Body of pancreas (tissue), 4 donors: ENCODE measurements around the gene LAG3. TPM values are rescaled to one million over a fixed set of nuclear protein-coding genes. Genes with fewer than 3 reads are reported as not detected.
A peak's percentile ranks its signal among the peaks of the same experiment; 100 is the strongest.

Source experiments
- ATAC-seq: fragments of 150-250 bp; one replicate; pipeline ENCODE4 v1.9.1; 2016
- DNase-seq, 4 donors: peaks; one replicate each; pipeline ENCODE4 v3.0.0-alpha.2; 2019
- H3K27ac ChIP-seq, 4 donors: fragments of 200-600 bp; sonication (generic); 1 replicate in 3 of 4; 2 replicates in 1 of 4; pipeline versions ENCODE4 v1.5.1 to v1.6.1; 2016 to 2019; ENCODE audit warnings: mild to moderate bottlenecking in 1 of 4, mixed read lengths in 1 of 4, moderate library complexity in 1 of 4
- H3K27me3 ChIP-seq, 2 donors: fragments of 200-600 bp; sonication (generic); one replicate each; pipeline ENCODE4 v1.6.0; 2016; ENCODE audit warnings: mild to moderate bottlenecking in 1 of 2
- H3K36me3 ChIP-seq, 2 donors: fragments of 200-600 bp; sonication (generic); replicated peaks in 1 of 2; 2 replicates each; pipeline ENCODE4 v1.5.1; 2016; ENCODE audit warnings: low read depth in 2 of 2; ENCODE audit not compliant: insufficient read depth in 1 of 2
- H3K4me1 ChIP-seq: fragments of 200-600 bp; sonication (generic); one replicate; pipeline ENCODE4 v1.6.0; 2016
- H3K4me3 ChIP-seq, 2 donors: fragments of 200-600 bp; sonication (generic); 1 replicate in 1 of 2; 2 replicates in 1 of 2; pipeline ENCODE4 v1.5.1; 2016 to 2019
- H3K9me3 ChIP-seq, 3 donors: fragments of 200-600 bp; sonication (generic); 1 replicate in 2 of 3; 2 replicates in 1 of 3; pipeline ENCODE4 v1.5.1; 2016
- POLR2A ChIP-seq, 3 donors: fragments of 450-650 bp; IDR thresholded peaks; one replicate each; pipeline ENCODE4 v1.6.1; 2016; ENCODE audit warnings: antibody characterized with exemption in 3 of 3, mild to moderate bottlenecking in 2 of 3
- WGBS, 2 donors: methylation state at CpG; one replicate each; pipeline ENCODE4 v1.1.5; 2017; 5-methylcytosine and 5-hydroxymethylcytosine counted together
- intact Hi-C: fragments of 100-400 bp; cut with DNase I; formaldehyde crosslinking; loops from one replicate; pipeline ENCODE4 v1.15.1; 2023
- total RNA-seq, 2 donors: library from RNA; depleted of rRNA; stranded (reverse); fragments of >200 nt; gene quantifications; one replicate each; pipeline ENCODE4 v1.1.0, GENCODE V29; 2016
- TF ChIP-seq, protein P1 (sequence below), 7 experiments: fragments of 450-650 bp in 4 of 7; fragments of 200-600 bp in 3 of 7; sonication (generic) in 3 of 7; IDR thresholded peaks; one replicate each; pipeline ENCODE4 v1.5.1; 2016 to 2019; ENCODE audit warnings: antibody characterized with exemption in 7 of 7

Gene LAG3
- total RNA-seq, 2 donors from 2014 or later = not detected

DNA sequence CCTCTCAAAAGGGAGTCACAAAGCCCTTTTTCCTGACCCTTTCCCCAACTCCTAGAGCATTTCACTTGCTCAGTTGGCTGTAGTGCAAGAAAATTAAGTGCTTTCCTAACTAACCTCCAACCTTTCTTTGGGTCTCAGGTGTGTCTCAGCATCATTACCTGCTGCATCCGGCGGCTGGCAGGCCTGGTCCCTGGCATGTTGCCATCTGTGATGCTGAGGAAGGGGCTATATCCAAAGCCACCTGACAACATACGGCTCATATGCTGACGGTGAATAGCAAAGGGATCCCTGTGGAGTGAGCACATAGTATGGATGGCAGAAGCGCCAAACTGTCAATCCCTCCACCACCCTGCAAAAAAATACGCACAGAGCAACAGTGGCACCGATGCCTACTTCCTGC is 20.6 kb upstream of the LAG3 start:
- intact Hi-C loops = no loop called here
- ATAC-seq = no peak
- Histone ChIP-seq H3K36me3 (peaks cover 19 to 31% of the 10 kb centered on the region in 2 donors), H3K27me3 (no peaks in the 10 kb centered on the region), H3K27ac (peak overlapping the region in 3 of 4 donors; percentile 95 to 98 (median 96)), H3K4me1 (peaks cover 21% of the 10 kb centered on the region), H3K4me3 (no peak overlapping the region), H3K9me3 (no peaks in the 10 kb centered on the region)
- WGBS, 2 donors = 61 to 75% methylated on average over 7 of the region's 7 CpGs
- no peak for DNase-seq
- TF ChIP-seq, protein P1, sequence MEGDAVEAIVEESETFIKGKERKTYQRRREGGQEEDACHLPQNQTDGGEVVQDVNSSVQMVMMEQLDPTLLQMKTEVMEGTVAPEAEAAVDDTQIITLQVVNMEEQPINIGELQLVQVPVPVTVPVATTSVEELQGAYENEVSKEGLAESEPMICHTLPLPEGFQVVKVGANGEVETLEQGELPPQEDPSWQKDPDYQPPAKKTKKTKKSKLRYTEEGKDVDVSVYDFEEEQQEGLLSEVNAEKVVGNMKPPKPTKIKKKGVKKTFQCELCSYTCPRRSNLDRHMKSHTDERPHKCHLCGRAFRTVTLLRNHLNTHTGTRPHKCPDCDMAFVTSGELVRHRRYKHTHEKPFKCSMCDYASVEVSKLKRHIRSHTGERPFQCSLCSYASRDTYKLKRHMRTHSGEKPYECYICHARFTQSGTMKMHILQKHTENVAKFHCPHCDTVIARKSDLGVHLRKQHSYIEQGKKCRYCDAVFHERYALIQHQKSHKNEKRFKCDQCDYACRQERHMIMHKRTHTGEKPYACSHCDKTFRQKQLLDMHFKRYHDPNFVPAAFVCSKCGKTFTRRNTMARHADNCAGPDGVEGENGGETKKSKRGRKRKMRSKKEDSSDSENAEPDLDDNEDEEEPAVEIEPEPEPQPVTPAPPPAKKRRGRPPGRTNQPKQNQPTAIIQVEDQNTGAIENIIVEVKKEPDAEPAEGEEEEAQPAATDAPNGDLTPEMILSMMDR (IDR thresholded peaks at IDR 0.05) = no peak
- no peak for TF ChIP-seq POLR2A (IDR thresholded peaks at IDR 0.05)

DNA sequence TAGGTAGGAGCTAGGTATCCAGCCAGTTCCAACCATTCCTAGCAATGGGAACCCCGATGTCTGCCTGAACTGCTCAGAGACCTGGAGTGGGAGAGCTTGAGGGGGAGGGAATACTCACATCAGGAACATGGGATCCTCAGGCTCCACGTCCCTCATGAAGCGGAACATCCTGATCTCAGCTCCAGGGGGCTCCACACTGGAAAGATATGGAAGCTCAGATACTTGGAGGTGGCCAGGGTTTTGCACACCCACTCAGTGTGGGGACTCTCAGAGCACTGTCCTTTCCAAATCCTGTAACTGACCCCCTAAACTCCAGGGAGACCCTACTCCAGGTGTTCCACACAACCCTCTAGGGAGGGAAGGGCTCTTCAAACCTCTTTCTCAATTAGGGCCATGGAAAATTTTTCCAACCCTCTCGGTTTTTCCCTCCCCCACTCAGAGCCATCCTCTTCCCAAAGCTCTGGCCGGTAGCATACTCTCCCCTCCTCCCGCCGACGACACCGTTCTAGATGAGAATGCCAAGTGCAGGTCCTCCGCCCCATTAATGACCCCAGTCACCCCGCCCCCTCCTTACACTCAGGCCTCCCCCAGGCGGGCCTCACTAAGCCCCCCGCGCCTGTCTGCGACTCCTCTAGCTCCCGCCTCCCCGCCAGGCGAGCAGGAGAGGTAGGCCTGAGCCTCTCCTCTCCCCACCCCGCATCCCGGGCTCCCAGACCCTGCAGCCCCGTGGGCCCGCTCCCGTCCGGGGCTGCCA is 20.0 kb upstream of the LAG3 start:
- no peaks in the 10 kb centered on the region for H3K9me3 ChIP-seq
- WGBS, 2 donors = 1 to 4% methylated on average over 14 to 24 of the region's 24 CpGs

DNA sequence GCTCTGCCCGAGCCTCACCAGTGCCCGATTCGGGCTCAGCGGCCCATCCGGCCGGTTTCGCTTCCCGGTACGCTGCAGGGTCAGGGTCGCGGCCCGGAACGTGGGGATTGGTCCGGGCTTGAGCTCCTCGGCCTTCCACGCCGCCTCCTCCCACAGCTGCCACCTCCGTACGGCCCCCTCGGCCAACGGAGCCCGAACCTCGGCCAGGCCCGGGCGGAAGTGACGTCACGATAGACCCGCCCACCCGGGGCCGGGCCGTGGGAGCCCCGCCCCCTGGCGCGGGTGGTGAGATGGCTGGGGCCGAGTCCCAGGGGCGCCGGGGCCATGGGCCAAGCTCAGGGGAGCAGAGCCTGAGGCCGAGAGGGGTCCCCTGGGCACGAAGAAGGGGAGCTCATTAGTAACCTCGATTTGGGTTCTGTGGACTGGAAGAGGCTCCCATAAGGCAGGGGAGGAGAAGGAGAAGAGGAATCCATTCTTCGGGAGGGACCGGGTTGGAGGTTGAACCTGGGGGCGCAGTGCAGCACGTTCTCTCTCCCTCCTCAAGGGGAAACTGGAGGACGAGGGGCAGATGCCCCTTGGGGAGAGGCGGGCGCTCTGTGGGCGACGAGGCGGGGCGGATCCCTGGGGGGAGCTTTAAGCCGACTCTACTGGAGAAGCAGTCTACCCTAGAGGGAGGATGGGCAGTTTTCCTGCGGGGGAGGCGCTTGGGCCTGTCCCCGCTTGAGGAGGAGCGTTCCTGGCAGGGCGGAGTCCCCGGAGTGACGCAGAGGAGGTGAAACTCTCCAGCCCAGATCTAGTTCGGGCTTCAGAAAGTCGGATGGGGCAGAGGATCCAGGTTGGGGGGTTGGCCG is 19.2 kb upstream of the LAG3 start, which contains the start of gene MLF2:
Gene MLF2, minus strand, starts transcription at position 221 of the 851 bp plus-strand sequence. CDS start 807 bp downstream, outside the sequence.
- DNase-seq (peak; percentile 98 to 99 (median 98)), ATAC-seq (peak; percentile 96)
- H3K4me1 ChIP-seq = peaks cover 21% of the 10 kb centered on the region
- H3K27me3 ChIP-seq = no peaks in the 10 kb centered on the region
- peak; percentile 70 to 95 (median 92) for TF ChIP-seq POLR2A (IDR thresholded peaks at IDR 0.05)
- TF ChIP-seq, protein P1 (IDR thresholded peaks at IDR 0.05) = peak in 6 of 7 experiments; percentile 90 to 99 (median 98)
- intact Hi-C loops = no loop called here
- peak within 1 kb of the TSS; percentile 95 to 98 (median 96) for H3K27ac ChIP-seq
- no peaks in the 10 kb centered on the region for H3K9me3 ChIP-seq
- H3K36me3 ChIP-seq = peaks cover 19 to 20% of the 10 kb centered on the region in 2 donors
- peak within 1 kb of the TSS; percentile 54 to 81 for H3K4me3 ChIP-seq
- 0% methylated on average over 19 to 62 of the region's 62 CpGs for WGBS, 2 donors

More for the DNA sequence above, 20.0 kb upstream of the LAG3 start:
- peak overlapping the region; percentile 95 to 98 (median 96) for H3K27ac ChIP-seq
- peaks cover 19 to 28% of the 10 kb centered on the region in 2 donors for H3K36me3 ChIP-seq
- peak overlapping the region; percentile 54 to 81 for H3K4me3 ChIP-seq
- H3K4me1 ChIP-seq = peaks cover 21% of the 10 kb centered on the region
- ATAC-seq = no peak
- peak in 3 of 4 donors; percentile 49 to 53 (median 52) for DNase-seq
- no peaks in the 10 kb centered on the region for H3K27me3 ChIP-seq
- TF ChIP-seq, protein P1 (IDR thresholded peaks at IDR 0.05) = peak in 1 of 7 experiments; percentile 9
- no peak for TF ChIP-seq POLR2A (IDR thresholded peaks at IDR 0.05)
- intact Hi-C loops = no loop called here

- peaks cover 21% of the 10 kb centered on the region for H3K4me1 ChIP-seq
- peaks cover 15 to 16% of the 10 kb centered on the region in 2 donors for H3K36me3 ChIP-seq
- WGBS, 2 donors = 0 to 3% methylated on average over 5 to 7 of the region's 7 CpGs
- no peak for ATAC-seq
- H3K4me3 ChIP-seq = no peak overlapping the region
- peak overlapping the region in 3 of 4 donors; percentile 95 to 98 (median 96) for H3K27ac ChIP-seq
- intact Hi-C loops = no loop called here
- H3K27me3 ChIP-seq = no peaks in the 10 kb centered on the region
- TF ChIP-seq POLR2A (IDR thresholded peaks at IDR 0.05) = no peak
- TF ChIP-seq, protein P1 (IDR thresholded peaks at IDR 0.05) = peak in 1 of 7 experiments; percentile 92
- no peaks in the 10 kb centered on the region for H3K9me3 ChIP-seq
- peak in 1 of 4 donors; percentile 26 for DNase-seq
Observed at GRCh38 chr12:6753772-6754356, 18.5 kb upstream of the LAG3 start.
